SK-N-SH treated with all-trans-retinoic acid at 6 μM for 48 hours (cell line): Measurements from ENCODE around the gene NCKAP5.

Source experiments
- CREB5 ChIP-seq: fragments of 250-450 bp; sonication (Bioruptor Pico); IDR thresholded peaks from 2 replicates; pipeline ENCODE4 v1.5.1; 2020; ENCODE audit warnings: low read depth, mild to moderate bottlenecking, moderate library complexity
- CSDC2 ChIP-seq: fragments of 250-450 bp; sonication (Bioruptor Pico); IDR thresholded peaks from 2 replicates; pipeline ENCODE4 v1.5.0; 2020; ENCODE audit warnings: mild to moderate bottlenecking, moderate library complexity
- RARB ChIP-seq: fragments of 250-450 bp; sonication (Bioruptor Pico); IDR thresholded peaks from 2 replicates; pipeline ENCODE4 v1.8.0; 2021; ENCODE audit warnings: mild to moderate bottlenecking, moderate library complexity
- TCF4 ChIP-seq: fragments of 250-450 bp; sonication (Bioruptor Pico); IDR thresholded peaks from 2 replicates; pipeline ENCODE4 v1.8.0; 2021; ENCODE audit warnings: mild to moderate bottlenecking, moderate library complexity, borderline replicate concordance
- TOX ChIP-seq: fragments of 250-450 bp; sonication (Bioruptor Pico); IDR thresholded peaks from 2 replicates; pipeline ENCODE4 v1.8.0; 2021; ENCODE audit warnings: mild to moderate bottlenecking, moderate library complexity, borderline replicate concordance
- TSHZ2 ChIP-seq: fragments of 250-450 bp; sonication (Bioruptor Pico); IDR thresholded peaks from 2 replicates; pipeline ENCODE4 v1.5.0; 2020; ENCODE audit warnings: mild to moderate bottlenecking, moderate library complexity
- ZFP3 ChIP-seq: fragments of 250-450 bp; sonication (Bioruptor Pico); IDR thresholded peaks from 2 replicates; pipeline ENCODE4 v1.5.0; 2020; ENCODE audit warnings: mild to moderate bottlenecking, moderate library complexity
- ZFP30 ChIP-seq: fragments of 450-650 bp; formaldehyde crosslinking; IDR thresholded peaks from 2 replicates; pipeline ENCODE4 v1.5.0; 2022; ENCODE audit warnings: mild to moderate bottlenecking, moderate library complexity
- TF ChIP-seq, protein P1 (sequence below): fragments of 250-450 bp; sonication (Bioruptor Pico); IDR thresholded peaks from 2 replicates; pipeline ENCODE4 v1.8.0; 2020; ENCODE audit warnings: mild to moderate bottlenecking, moderate library complexity, borderline replicate concordance

- TF ChIP-seq, protein P1, sequence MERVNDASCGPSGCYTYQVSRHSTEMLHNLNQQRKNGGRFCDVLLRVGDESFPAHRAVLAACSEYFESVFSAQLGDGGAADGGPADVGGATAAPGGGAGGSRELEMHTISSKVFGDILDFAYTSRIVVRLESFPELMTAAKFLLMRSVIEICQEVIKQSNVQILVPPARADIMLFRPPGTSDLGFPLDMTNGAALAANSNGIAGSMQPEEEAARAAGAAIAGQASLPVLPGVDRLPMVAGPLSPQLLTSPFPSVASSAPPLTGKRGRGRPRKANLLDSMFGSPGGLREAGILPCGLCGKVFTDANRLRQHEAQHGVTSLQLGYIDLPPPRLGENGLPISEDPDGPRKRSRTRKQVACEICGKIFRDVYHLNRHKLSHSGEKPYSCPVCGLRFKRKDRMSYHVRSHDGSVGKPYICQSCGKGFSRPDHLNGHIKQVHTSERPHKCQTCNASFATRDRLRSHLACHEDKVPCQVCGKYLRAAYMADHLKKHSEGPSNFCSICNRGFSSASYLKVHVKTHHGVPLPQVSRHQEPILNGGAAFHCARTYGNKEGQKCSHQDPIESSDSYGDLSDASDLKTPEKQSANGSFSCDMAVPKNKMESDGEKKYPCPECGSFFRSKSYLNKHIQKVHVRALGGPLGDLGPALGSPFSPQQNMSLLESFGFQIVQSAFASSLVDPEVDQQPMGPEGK (CRISPR knock-in tag), result no peak
- TF ChIP-seq CREB5 (CRISPR knock-in tag), result no peak
- no peak for TF ChIP-seq RARB
- no peak for TF ChIP-seq CSDC2 (CRISPR knock-in tag)
- no peak for TF ChIP-seq ZFP3
- TF ChIP-seq ZFP30 (CRISPR knock-in tag), result no peak
- TF ChIP-seq TCF4, result no peak
- TF ChIP-seq TSHZ2 (CRISPR knock-in tag), result no peak
- TF ChIP-seq TOX (CRISPR knock-in tag), result no peak
Observed at GRCh38 chr2:132757676-132758075, 810.6 kb downstream of the NCKAP5 start.
